ENCODE data around the gene ZDHHC20.

Gene ZDHHC20

GRCh38 chr13:21359855-21360254 is 99.2 kb downstream of the ZDHHC20 start:
- DNase-seq = no peak

- no peak for DNase-seq
Observed at GRCh38 chr13:21355304-21355703, 103.8 kb downstream of the ZDHHC20 start.

GRCh38 chr13:21354721-21355120 is 104.4 kb downstream of the ZDHHC20 start:
- DNase-seq = no peak

GRCh38 chr13:21348488-21349120 is 110.5 kb downstream of the ZDHHC20 start:
- no peak for DNase-seq

- no peak for DNase-seq
Observed at GRCh38 chr13:21347753-21348318, 111.3 kb downstream of the ZDHHC20 start.

DNA sequence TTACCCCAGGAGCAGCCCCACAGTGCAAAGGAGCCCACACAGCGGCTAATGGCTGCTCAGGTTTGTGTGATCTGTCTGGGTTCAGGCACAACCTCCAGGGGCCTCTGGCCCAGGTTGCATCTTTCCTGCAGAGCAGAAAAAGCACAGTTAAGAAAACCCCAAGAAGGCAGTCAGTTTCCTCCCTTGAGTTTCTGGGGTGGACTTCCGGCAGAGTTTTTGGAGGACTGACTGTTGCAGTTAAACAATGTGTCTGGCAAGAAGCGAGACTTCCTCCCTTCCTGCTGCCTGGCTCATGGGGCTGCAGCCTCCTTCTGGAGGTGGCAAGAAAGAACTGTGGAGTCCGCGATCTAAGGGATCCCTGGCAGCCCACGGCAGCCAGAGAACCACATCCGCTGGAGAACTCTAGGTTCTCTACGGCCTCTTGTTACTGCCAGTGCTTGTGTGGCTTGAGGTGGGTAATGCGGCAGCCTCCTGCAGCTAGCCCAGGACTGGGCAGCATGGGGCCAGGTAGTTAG is 114.4 kb downstream of the ZDHHC20 start:
- no peak for DNase-seq

DNA sequence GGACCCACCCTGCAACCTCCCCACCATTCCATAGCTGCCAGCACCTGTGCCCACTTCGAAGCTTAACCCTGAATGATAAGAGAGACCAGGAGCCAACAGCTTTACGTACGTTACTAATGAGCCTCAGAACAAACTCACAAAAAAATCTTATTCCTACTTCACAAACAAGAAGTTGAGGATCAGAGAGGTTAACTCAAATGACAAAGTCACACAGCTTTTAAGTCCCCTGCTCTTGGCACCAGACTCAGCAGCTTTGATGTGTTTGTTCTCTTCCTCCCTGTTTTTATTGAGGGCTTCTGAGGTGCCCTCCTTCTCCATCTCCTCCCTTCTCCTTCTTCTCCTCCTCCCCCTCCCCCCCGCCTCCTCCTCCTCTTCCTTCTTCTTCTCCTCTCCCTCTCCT is 115.4 kb downstream of the ZDHHC20 start:
- no peak for DNase-seq

GRCh38 chr13:21342699-21343442 is 116.2 kb downstream of the ZDHHC20 start:
- DNase-seq = no peak

- no peak for DNase-seq
Observed at GRCh38 chr13:21341637-21342422, 117.3 kb downstream of the ZDHHC20 start.

- DNase-seq = no peak
Observed at GRCh38 chr13:21338639-21339278, 120.3 kb downstream of the ZDHHC20 start.

GRCh38 chr13:21338156-21338555 is 120.9 kb downstream of the ZDHHC20 start:
- DNase-seq = no peak

- DNase-seq = no peak
Observed at GRCh38 chr13:21336609-21337349, 122.3 kb downstream of the ZDHHC20 start.

DNA sequence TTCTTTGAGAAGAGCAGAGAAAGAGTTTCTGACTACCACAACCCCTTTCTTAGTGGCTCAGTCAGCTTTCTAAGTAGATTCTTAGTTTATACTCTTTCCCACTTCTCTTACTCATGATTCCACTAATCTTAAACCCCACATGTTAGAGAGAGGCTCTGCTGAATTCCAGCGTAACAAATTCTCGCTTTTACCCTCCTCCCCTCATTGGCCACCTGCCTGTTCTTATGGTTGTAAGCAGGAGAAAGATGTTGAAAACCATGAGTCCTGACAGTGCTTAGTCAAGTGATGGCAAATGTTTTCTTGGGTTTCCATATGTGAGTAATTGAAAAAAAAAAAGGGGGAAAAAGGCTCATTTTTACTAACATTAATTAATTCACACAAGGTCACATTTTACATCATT is 125.9 kb downstream of the ZDHHC20 start:
- no peak for DNase-seq

DNA sequence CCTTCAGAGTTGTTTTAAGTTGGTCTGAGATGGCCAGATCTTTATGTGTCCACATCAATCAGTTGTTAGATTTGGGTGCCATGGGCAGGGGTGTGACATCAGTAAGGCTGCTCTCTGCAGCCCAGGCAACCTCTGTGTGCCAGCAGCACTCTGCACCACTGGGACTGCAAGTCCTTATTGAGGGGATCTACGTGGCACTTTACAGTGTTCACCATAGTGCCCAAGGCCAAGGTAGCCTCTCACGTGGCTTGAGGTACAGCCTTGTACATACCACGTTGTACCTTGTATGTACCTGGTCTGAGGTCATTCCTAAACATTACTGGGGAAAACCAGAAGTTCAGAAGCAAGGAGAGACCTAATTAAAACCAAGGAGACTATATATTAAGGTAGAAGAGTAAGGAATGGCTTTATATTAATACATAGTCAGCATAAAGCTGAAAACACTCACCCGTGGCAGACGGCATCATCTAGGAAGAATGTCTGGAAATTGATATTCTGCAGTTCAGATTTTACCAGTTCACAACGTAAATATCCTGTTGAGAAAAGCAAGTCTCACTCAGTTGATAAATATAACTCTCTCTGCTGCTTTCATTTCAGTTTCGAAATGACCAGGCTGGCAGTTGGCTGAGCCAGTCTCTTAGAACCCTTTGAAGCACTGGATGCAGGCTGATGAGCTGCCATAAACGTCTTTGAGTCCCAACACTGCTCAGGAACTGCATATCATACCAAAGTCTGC is 128.8 kb downstream of the ZDHHC20 start:
- no peak for DNase-seq

GRCh38 chr13:21328836-21329477 is 130.1 kb downstream of the ZDHHC20 start:
- DNase-seq = no peak

GRCh38 chr13:21328201-21328600 is 130.9 kb downstream of the ZDHHC20 start:
- no peak for DNase-seq

- DNase-seq = no peak
Observed at GRCh38 chr13:21326155-21327031, 132.7 kb downstream of the ZDHHC20 start.

GRCh38 chr13:21324803-21325202 is 134.3 kb downstream of the ZDHHC20 start:
- no peak for DNase-seq

- DNase-seq = no peak
Observed at GRCh38 chr13:21322988-21323387, 136.1 kb downstream of the ZDHHC20 start.
